GM23338 (cell line): ENCODE measurements around the gene TMEM131L. TPM values are rescaled to one million over a fixed set of nuclear protein-coding genes. Genes with fewer than 3 reads are reported as not detected.

Experiments used
- ATAC-seq: fragments of 200-7000 bp; cut with Tn5 transposase; 3 replicates; pipeline ENCODE4 v1.9.1; 2020
- DNase-seq: peaks from one replicate; pipeline ENCODE4 v3.0.0-alpha.2; 2015; ENCODE audit warnings: low spot score
- H2AFZ ChIP-seq: fragments of 200-600 bp; sonication (generic); 2 replicates; pipeline ENCODE4 v1.8.0; 2016; ENCODE audit warnings: antibody characterized with exemption, mild to moderate bottlenecking, moderate library complexity
- H3F3A ChIP-seq: fragments of 200-600 bp; sonication (generic); replicated peaks from 2 replicates; pipeline ENCODE4 v1.8.0; 2017; ENCODE audit warnings: antibody characterized with exemption, mixed run types, low read depth
- H3K27ac ChIP-seq: fragments of 200-600 bp; sonication (generic); 2 replicates; pipeline ENCODE4 v1.6.1; 2016; ENCODE audit warnings: low read depth
- H3K27me3 ChIP-seq: fragments of 200-600 bp; sonication (generic); 2 replicates; pipeline ENCODE4 v1.8.0; 2016; ENCODE audit warnings: mild to moderate bottlenecking, mixed run types, moderate library complexity; ENCODE audit not compliant: insufficient read depth
- H3K36me3 ChIP-seq: fragments of 200-600 bp; sonication (generic); 2 replicates; pipeline ENCODE4 v1.8.0; 2016; ENCODE audit warnings: mild to moderate bottlenecking; ENCODE audit not compliant: insufficient read depth
- H3K4me1 ChIP-seq: fragments of 200-600 bp; sonication (generic); 2 replicates; pipeline ENCODE4 v1.8.0; 2016; ENCODE audit warnings: mild to moderate bottlenecking, moderate library complexity; ENCODE audit not compliant: insufficient read depth
- H3K4me2 ChIP-seq: fragments of 200-600 bp; sonication (generic); 2 replicates; pipeline ENCODE4 v1.7.1; 2017; ENCODE audit warnings: mixed run types
- H3K4me3 ChIP-seq: fragments of 200-600 bp; sonication (generic); 2 replicates; pipeline ENCODE4 v1.6.1; 2016; ENCODE audit warnings: mixed run types
- H3K79me2 ChIP-seq: fragments of 200-600 bp; sonication (generic); replicated peaks from 2 replicates; pipeline ENCODE4 v1.8.0; 2017; ENCODE audit warnings: mild to moderate bottlenecking; ENCODE audit not compliant: insufficient read depth
- H3K9me2 ChIP-seq: fragments of 200-600 bp; sonication (generic); 2 replicates; pipeline ENCODE4 v1.8.0; 2017; ENCODE audit not compliant: insufficient read depth
- H4K20me1 ChIP-seq: fragments of 200-600 bp; sonication (generic); replicated peaks from 2 replicates; pipeline ENCODE4 v1.8.0; 2017; ENCODE audit warnings: mild to moderate bottlenecking; ENCODE audit not compliant: insufficient read depth
- H3K27ac Mint-ChIP-seq: 2 replicates; pipeline ENCODE4 v1.8.0; 2020; ENCODE audit warnings: inconsistent platforms, mild to moderate bottlenecking, moderate library complexity, mixed read lengths
- H3K27me3 Mint-ChIP-seq: 3 replicates; pipeline ENCODE4 v1.8.0; 2022; ENCODE audit warnings: low read depth, mild to moderate bottlenecking, moderate library complexity, mixed read lengths, inconsistent platforms; ENCODE audit not compliant: insufficient read depth, poor library complexity
- H3K36me3 Mint-ChIP-seq: 3 replicates; pipeline ENCODE4 v1.8.0; 2021; ENCODE audit warnings: low read depth, mild to moderate bottlenecking, inconsistent platforms, moderate library complexity, mixed read lengths
- H3K4me1 Mint-ChIP-seq: 3 replicates; pipeline ENCODE4 v1.8.0; 2020; ENCODE audit warnings: mild to moderate bottlenecking, inconsistent platforms, mixed read lengths
- H3K4me3 Mint-ChIP-seq: 3 replicates; pipeline ENCODE4 v1.8.0; 2021; ENCODE audit warnings: moderate library complexity, mild to moderate bottlenecking, inconsistent platforms, mixed read lengths
- H3K9me3 Mint-ChIP-seq: 3 replicates; pipeline ENCODE4 v1.8.0; 2020; ENCODE audit warnings: moderate library complexity, mild to moderate bottlenecking, inconsistent platforms, mixed read lengths
- CREB1 ChIP-seq: fragments of 250-450 bp; sonication (Bioruptor Pico); IDR thresholded peaks from 2 replicates; pipeline ENCODE4 v1.5.0; 2020; ENCODE audit warnings: low read depth, mild to moderate bottlenecking, moderate library complexity
- CTCF ChIP-seq, 2 experiments: fragments of 200-600 bp in 1 of 2; sonication (generic) in 1 of 2; conservative IDR thresholded peaks; 2 replicates each; pipeline versions ENCODE4 v1.5.1 to v1.6.1; 2016 to 2017; ENCODE audit warnings: antibody characterized with exemption in 2 of 2, low read depth in 2 of 2, mild to moderate bottlenecking in 2 of 2, moderate library complexity in 1 of 2
- ETS1 ChIP-seq: IDR thresholded peaks from 2 replicates; pipeline ENCODE4 v1.6.1; 2016; ENCODE audit warnings: antibody characterized with exemption
- EZH2 ChIP-seq: fragments of 200-600 bp; sonication (generic); IDR thresholded peaks from one replicate; pipeline ENCODE4 v1.8.0; 2017; ENCODE audit warnings: antibody characterized with exemption, mild to moderate bottlenecking, low read depth; ENCODE audit not compliant: unreplicated experiment
- EZH2phosphoT487 ChIP-seq: fragments of 200-600 bp; sonication (generic); IDR thresholded peaks from one replicate; pipeline ENCODE4 v1.8.1; 2018; ENCODE audit warnings: antibody characterized with exemption; ENCODE audit not compliant: unreplicated experiment
- JUNB ChIP-seq: IDR thresholded peaks from one replicate; pipeline ENCODE4 v1.6.1; 2016; ENCODE audit warnings: antibody characterized with exemption; ENCODE audit not compliant: unreplicated experiment
- NANOG ChIP-seq: IDR thresholded peaks from 2 replicates; pipeline ENCODE4 v1.6.1; 2016; ENCODE audit warnings: antibody characterized with exemption, borderline replicate concordance
- POLR2AphosphoS5 ChIP-seq: IDR thresholded peaks from 2 replicates; pipeline ENCODE4 v1.6.1; 2016; ENCODE audit warnings: antibody characterized with exemption, low read depth
- REST ChIP-seq: IDR thresholded peaks from one replicate; pipeline ENCODE4 v1.6.1; 2018; ENCODE audit warnings: antibody characterized with exemption; ENCODE audit not compliant: unreplicated experiment
- STAT1 ChIP-seq: IDR thresholded peaks from one replicate; pipeline ENCODE4 v1.6.1; 2016; ENCODE audit warnings: antibody characterized with exemption; ENCODE audit not compliant: unreplicated experiment
- ZNF114 ChIP-seq: fragments of 250-450 bp; sonication (Bioruptor Pico); IDR thresholded peaks from 2 replicates; pipeline ENCODE4 v1.5.0; 2020; ENCODE audit warnings: mild to moderate bottlenecking, moderate library complexity
- ZNF331 ChIP-seq: fragments of 250-450 bp; sonication (Bioruptor Pico); IDR thresholded peaks from 2 replicates; pipeline ENCODE4 v1.5.0; 2020; ENCODE audit warnings: low read depth, mild to moderate bottlenecking, moderate library complexity
- ZNF462 ChIP-seq: fragments of 250-450 bp; sonication (Bioruptor Pico); IDR thresholded peaks from 2 replicates; pipeline ENCODE4 v1.5.0; 2020; ENCODE audit warnings: mild to moderate bottlenecking, moderate library complexity
- polyA plus RNA-seq: library from polyadenylated mRNA; unstranded; fragments of >200 nt; fragmentation: Nextera tagmentation; extraction: Ambion mirVana; gene quantifications from 2 replicates; pipeline ENCODE4 v1.2.1, GENCODE V29; 2016
- total RNA-seq: library from RNA; depleted of rRNA; stranded (reverse); fragments of >200 nt; shearing (Covaris generic); gene quantifications from 2 replicates; pipeline ENCODE4 v1.2.3, GENCODE V29; 2014

Gene TMEM131L
- total and polyA plus RNA-seq, 2 experiments from 2014 or later, result 11.1 to 32.2 TPM

GRCh38 chr4:153467897-153468262, 1.7 kb downstream of the TMEM131L start:
- no peaks in the 10 kb centered on the region for H3K9me3 Mint-ChIP-seq
- Histone ChIP-seq H3K36me3 (peaks cover 9% of the 10 kb centered on the region; the same call in 1 of the 2 replicates), H3K79me2 (peaks cover 61% of the 10 kb centered on the region), H3K27me3 (peaks cover 11% of the 10 kb centered on the region; the same call in 1 of the 2 replicates), H3K4me3 (peak overlapping the region; percentile 95), H3K27ac (no peak overlapping the region), H3K9me2 (no peaks in the 10 kb centered on the region), H4K20me1 (peaks cover 22% of the 10 kb centered on the region), H2AFZ (no peak overlapping the region), H3K4me1 (peaks cover 31% of the 10 kb centered on the region), H3K4me2 (peak overlapping the region; percentile 96), H3F3A (no peaks in the 10 kb centered on the region)
- no peak for TF ChIP-seq ZNF331 (CRISPR knock-in tag)
- TF ChIP-seq ZNF462, result no peak
- TF ChIP-seq ZNF114 (CRISPR knock-in tag), result no peak
- TF ChIP-seq CTCF (conservative IDR thresholded peaks at IDR 0.05; ENCODE audit: low read depth in 2 of 2), result no peak
- TF ChIP-seq JUNB, result no peak
- TF ChIP-seq CREB1 (CRISPR knock-in tag), result no peak
- TF ChIP-seq ETS1, result no peak
- no peak for TF ChIP-seq REST
- no peak for TF ChIP-seq EZH2
- TF ChIP-seq NANOG, result no peak
- TF ChIP-seq EZH2phosphoT487, result no peak
- TF ChIP-seq STAT1, result no peak
- TF ChIP-seq POLR2AphosphoS5, result no peak
- DNase-seq, result no peak
- no peak overlapping the region for H3K27ac Mint-ChIP-seq
- no peak for ATAC-seq
- peaks cover 6% of the 10 kb centered on the region for H3K27me3 Mint-ChIP-seq
- peaks cover 29% of the 10 kb centered on the region for H3K4me1 Mint-ChIP-seq
- peak overlapping the region; percentile 93 for H3K4me3 Mint-ChIP-seq
- H3K36me3 Mint-ChIP-seq, result peaks cover 6% of the 10 kb centered on the region
